Glutamatergic neuron (in vitro differentiated cells): ENCODE results near the gene SAMD4A. TPM values are rescaled to one million over a fixed set of nuclear protein-coding genes. Genes with fewer than 3 reads are reported as not detected.

ENCODE experiments used
- DNase-seq: peaks from one replicate; pipeline ENCODE4 v3.0.0; 2022
- H3K27ac Mint-ChIP-seq: one replicate; pipeline ENCODE4 v1.8.0; 2020; ENCODE audit warnings: mild to moderate bottlenecking, mixed read lengths, inconsistent platforms; ENCODE audit not compliant: unreplicated experiment
- H3K27me3 Mint-ChIP-seq: one replicate; pipeline ENCODE4 v1.8.0; 2020; ENCODE audit warnings: mild to moderate bottlenecking, moderate library complexity, mixed read lengths, inconsistent platforms; ENCODE audit not compliant: unreplicated experiment
- H3K36me3 Mint-ChIP-seq: one replicate; pipeline ENCODE4 v1.8.0; 2020; ENCODE audit warnings: mild to moderate bottlenecking, mixed read lengths, inconsistent platforms; ENCODE audit not compliant: unreplicated experiment
- H3K4me1 Mint-ChIP-seq: one replicate; pipeline ENCODE4 v1.8.0; 2020; ENCODE audit warnings: mild to moderate bottlenecking, low read depth, mixed read lengths, inconsistent platforms; ENCODE audit not compliant: unreplicated experiment
- H3K4me3 Mint-ChIP-seq: one replicate; pipeline ENCODE4 v1.8.0; 2020; ENCODE audit warnings: mild to moderate bottlenecking, mixed read lengths, inconsistent platforms; ENCODE audit not compliant: unreplicated experiment
- H3K9me3 Mint-ChIP-seq: one replicate; pipeline ENCODE4 v1.8.0; 2020; ENCODE audit warnings: mild to moderate bottlenecking, moderate library complexity, mixed read lengths, inconsistent platforms; ENCODE audit not compliant: unreplicated experiment
- total RNA-seq: library from RNA; stranded (reverse); fragmentation: NEBNext Ultra II Directional; extraction: Animal tissue kit (Norgen Biotek cat#: 25700); gene quantifications from one replicate; pipeline ENCODE4 v1.2.1, GENCODE V29; 2021; ENCODE audit not compliant: unreplicated experiment
- TF ChIP-seq, protein P1 (sequence below): fragments of 200-600 bp; sonication (generic); IDR thresholded peaks from one replicate; pipeline ENCODE4 v1.5.0; 2021; ENCODE audit not compliant: partially characterized antibody, unreplicated experiment

SAMD4A gene
- total RNA-seq, 1 donor from 2014 or later: 0.56 TPM

DNA sequence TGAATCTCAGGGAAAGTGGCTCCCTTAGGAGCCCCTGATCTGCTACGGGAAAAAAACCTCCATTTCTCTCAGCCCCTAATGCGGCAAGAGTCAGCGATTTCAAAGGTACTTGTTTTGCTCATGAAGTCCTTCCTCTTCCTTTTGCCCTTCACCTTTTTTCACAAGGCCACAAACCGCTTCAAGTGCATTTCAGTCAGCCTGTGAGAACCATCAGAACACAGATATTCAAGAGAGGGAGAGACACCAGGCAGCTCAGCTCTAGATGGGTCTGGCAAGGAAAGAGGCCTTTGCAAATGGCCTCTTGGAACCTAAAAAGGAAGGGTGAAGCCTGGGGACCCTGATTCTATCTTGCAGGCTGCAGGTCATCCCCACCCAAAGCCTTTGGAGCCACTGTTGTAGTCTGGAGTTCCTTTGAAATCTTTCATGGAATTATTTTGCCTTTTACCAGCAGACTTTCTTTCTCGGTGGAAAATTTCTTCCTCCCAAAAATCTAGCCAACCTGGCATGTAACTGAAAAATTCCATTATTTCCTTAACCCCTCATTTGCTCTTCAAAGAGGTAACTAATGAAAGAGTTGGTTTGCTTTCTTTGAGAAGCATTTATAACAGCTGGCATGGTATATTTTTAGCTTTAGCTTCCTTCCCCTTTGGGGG is 145.0 kb downstream of the SAMD4A start:
- DNase-seq: no peak
- Mint-ChIP-seq H3K36me3 (no peaks in the 10 kb centered on the region), H3K27ac (no peak overlapping the region), H3K4me3 (no peak overlapping the region), H3K27me3 (no peaks in the 10 kb centered on the region), H3K9me3 (no peaks in the 10 kb centered on the region), H3K4me1 (no peaks in the 10 kb centered on the region)
- TF ChIP-seq, protein P1, sequence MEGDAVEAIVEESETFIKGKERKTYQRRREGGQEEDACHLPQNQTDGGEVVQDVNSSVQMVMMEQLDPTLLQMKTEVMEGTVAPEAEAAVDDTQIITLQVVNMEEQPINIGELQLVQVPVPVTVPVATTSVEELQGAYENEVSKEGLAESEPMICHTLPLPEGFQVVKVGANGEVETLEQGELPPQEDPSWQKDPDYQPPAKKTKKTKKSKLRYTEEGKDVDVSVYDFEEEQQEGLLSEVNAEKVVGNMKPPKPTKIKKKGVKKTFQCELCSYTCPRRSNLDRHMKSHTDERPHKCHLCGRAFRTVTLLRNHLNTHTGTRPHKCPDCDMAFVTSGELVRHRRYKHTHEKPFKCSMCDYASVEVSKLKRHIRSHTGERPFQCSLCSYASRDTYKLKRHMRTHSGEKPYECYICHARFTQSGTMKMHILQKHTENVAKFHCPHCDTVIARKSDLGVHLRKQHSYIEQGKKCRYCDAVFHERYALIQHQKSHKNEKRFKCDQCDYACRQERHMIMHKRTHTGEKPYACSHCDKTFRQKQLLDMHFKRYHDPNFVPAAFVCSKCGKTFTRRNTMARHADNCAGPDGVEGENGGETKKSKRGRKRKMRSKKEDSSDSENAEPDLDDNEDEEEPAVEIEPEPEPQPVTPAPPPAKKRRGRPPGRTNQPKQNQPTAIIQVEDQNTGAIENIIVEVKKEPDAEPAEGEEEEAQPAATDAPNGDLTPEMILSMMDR: no peak

DNA sequence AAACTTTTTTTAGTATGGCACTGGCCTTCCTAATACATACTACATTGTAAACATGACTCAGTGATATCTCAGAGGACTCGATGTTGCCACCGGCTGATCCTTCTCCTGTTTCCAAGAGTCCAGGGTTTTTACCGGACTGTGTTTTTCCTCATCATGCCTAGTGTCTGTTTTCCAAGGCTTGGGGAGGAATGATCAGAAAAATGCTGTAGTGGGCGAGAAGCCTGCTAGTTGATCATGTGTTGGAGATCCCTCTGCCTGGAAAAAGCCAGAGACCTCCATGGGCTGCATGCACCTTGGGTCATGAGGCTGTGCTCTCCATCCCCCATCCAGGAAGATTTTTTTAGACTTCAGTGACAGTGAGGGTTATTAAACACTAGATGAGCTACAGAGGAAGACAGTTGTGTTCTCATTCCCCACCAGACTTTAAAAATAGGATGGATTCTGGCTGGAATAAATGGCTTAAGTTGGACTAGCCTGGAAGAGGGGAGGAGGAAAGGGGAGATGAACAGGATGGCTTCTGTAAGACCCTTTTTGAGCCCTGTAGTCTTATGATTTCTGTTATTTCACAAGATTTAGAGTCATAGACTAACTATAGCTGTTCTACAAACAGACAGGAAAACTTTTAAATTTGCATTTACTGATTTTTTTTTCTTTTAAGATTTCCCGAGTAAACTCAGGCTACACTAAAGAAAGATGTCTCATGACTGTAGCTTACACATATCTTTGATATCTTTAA is 145.7 kb downstream of the SAMD4A start:
- TF ChIP-seq, protein P1: no peak
- no peak for DNase-seq
- Mint-ChIP-seq H3K27me3 (no peaks in the 10 kb centered on the region), H3K36me3 (no peaks in the 10 kb centered on the region), H3K27ac (no peak overlapping the region), H3K9me3 (no peaks in the 10 kb centered on the region), H3K4me3 (no peak overlapping the region), H3K4me1 (no peaks in the 10 kb centered on the region)

DNA sequence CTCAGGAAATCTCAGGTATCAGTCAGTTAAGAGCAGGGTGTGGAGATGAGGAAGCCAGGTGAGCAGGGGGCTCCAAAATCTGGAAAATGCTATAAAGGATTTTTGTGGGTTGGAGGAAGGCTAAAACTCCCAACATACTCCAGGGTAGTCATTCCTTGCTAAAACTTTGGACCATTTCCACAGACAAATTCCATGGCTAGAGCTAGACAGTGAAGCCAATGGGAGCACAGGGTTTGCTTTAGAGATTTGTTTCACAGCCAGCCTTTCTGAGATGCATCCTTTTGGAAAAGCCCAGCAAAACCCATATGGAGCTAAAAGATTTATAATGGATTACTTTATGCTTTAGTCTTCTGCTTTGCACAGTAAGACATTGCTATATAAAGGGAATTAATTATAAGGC is 146.5 kb downstream of the SAMD4A start:
- Mint-ChIP-seq H3K27me3 (no peaks in the 10 kb centered on the region), H3K36me3 (no peaks in the 10 kb centered on the region), H3K9me3 (no peaks in the 10 kb centered on the region), H3K27ac (no peak overlapping the region), H3K4me1 (no peaks in the 10 kb centered on the region), H3K4me3 (no peak overlapping the region)
- DNase-seq: no peak
- TF ChIP-seq, protein P1: no peak

DNA sequence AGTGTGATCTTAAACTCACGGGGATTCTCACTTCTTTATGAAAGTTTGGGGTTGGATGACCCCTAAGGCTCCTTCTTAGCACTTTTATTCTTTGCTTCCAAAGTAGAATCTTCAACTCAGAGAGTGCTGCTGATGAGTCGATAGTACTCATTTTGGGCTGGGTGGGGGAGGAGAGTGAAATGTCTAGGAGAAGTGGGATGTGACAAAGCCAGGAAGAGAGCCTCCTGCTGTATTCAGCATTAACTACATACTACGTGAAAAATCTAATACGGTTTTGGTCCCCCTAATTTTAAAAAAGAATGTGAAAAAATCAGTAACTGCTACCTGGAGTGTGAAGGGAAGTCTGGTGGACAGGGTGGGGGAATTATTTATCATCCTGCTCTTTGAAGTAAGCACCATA is 148.3 kb downstream of the SAMD4A start:
- TF ChIP-seq, protein P1: no peak
- H3K4me1 Mint-ChIP-seq: no peaks in the 10 kb centered on the region
- H3K27me3 Mint-ChIP-seq: no peaks in the 10 kb centered on the region
- H3K36me3 Mint-ChIP-seq: no peaks in the 10 kb centered on the region
- no peak for DNase-seq
- no peak overlapping the region for H3K4me3 Mint-ChIP-seq
- no peak overlapping the region for H3K27ac Mint-ChIP-seq
- H3K9me3 Mint-ChIP-seq: no peaks in the 10 kb centered on the region

DNA sequence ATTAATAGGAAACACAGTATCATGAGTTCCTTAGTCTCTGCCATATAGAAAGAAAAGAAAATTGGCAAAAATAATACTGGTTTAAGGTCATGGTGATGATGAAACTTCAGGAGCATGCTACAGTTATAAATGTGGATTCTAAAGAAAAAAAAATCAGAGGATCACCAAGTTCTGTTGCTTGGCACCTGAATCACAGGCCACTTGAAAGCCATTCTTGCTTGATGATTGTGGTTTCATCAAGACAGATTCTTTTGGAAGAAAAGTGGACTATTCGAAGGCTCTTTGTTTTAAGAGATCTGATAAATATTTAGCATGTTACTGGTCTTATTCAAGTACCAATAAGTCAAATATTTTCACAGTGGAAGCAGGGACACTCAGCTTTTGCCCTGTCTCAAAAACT is 148.9 kb downstream of the SAMD4A start:
- Mint-ChIP-seq H3K27ac (no peak overlapping the region), H3K27me3 (no peaks in the 10 kb centered on the region), H3K4me3 (no peak overlapping the region), H3K9me3 (no peaks in the 10 kb centered on the region), H3K36me3 (no peaks in the 10 kb centered on the region), H3K4me1 (no peaks in the 10 kb centered on the region)
- DNase-seq: no peak
- TF ChIP-seq, protein P1: no peak
